ENCODE measurements around the gene KSR2.

The KSR2 gene

DNA sequence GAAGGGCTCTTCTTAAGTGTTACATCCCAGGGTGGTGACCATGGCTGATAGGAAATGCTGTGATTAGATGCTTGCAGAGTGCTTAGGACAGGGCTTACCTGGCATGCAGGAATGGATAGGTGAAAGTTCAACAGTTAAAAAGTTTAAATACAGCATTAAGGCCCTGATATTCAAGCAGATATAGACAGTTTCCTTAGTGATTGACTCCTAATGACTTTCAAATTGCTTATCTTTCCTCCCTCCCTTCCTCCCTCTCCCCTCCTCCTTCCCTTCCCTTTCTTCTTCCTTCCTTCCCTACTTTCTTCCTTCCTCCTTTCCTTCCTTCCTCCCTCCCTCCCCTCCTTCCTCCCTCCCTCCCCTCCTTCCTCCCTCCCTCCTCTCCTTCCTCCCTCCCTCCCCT is 362.8 kb downstream of the KSR2 start:
- peaks cover 7% of the 10 kb centered on the region for H3K27me3 ChIP-seq (ENCODE audit: insufficient read depth, insufficient read length)
- no peak overlapping the region for H3K9ac ChIP-seq (ENCODE audit: insufficient read length, low read depth)
- TF ChIP-seq YY1 (IDR thresholded peaks at IDR 0.05; ENCODE audit: insufficient read depth, insufficient read length) = no peak
- TF ChIP-seq ZNF274 (IDR thresholded peaks at IDR 0.05; ENCODE audit: low read depth, low read length) = no peak
- no peak for TF ChIP-seq SUZ12 (IDR thresholded peaks at IDR 0.05; ENCODE audit: extremely low read depth, insufficient read depth, insufficient read length)
- no peaks in the 10 kb centered on the region for H3K36me3 ChIP-seq (ENCODE audit: insufficient read depth, insufficient read length, low read length)
- no peak for DNase-seq (ENCODE audit: low read depth, low spot score)
- H3K4me3 ChIP-seq (ENCODE audit: insufficient read length, low read depth) = no peak overlapping the region
- no peaks in the 10 kb centered on the region for H3K9me3 ChIP-seq (ENCODE audit: insufficient read depth, low read length)
- no peaks in the 10 kb centered on the region for H3K4me1 ChIP-seq (ENCODE audit: insufficient read depth, insufficient read length)

DNA sequence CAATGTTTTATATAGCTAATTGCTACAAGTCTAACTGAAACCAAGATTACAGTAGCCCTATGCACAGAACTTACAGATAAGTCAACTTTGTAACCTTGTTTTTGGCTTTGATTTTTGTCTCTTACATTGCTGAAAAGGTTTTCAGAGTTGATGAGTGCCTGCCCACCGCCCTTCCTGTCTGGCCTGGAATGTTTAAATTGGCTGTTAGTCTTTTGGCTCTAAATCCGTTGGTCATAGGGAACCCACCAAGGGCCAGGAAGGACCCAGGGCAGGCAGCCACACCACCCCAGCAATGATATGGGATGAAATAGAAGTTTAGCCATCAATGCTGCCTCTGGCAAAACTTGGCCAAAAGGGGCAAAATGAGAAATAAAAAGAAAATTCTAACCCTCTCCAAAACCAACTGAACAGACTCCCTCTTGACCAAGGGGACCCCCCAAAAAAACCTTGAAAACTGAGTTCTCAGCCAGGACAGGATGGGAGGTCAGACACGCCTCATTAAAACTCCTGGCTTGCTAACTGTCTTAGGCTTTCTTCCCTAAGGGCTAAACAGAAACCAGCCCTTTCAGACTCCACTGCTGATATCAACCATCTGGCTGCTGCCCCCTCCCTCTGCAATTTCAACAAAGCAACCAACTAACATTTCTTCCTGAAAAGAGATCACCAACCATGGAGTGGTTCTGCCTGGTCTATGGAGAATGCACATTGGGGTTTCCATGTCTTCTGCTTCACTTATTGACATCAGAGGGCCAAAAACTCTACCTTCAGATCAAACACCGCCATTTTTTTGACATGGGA is 365.3 kb downstream of the KSR2 start:
- no peak overlapping the region for H3K4me3 ChIP-seq (ENCODE audit: insufficient read length, low read depth)
- no peaks in the 10 kb centered on the region for H3K9me3 ChIP-seq (ENCODE audit: insufficient read depth, low read length)
- no peaks in the 10 kb centered on the region for H3K4me1 ChIP-seq (ENCODE audit: insufficient read depth, insufficient read length)
- H3K9ac ChIP-seq (ENCODE audit: insufficient read length, low read depth) = no peak overlapping the region
- DNase-seq (ENCODE audit: low read depth, low spot score) = no peak
- H3K27me3 ChIP-seq (ENCODE audit: insufficient read depth, insufficient read length) = peaks cover 7% of the 10 kb centered on the region
- TF ChIP-seq YY1 (IDR thresholded peaks at IDR 0.05; ENCODE audit: insufficient read depth, insufficient read length) (no peak), SUZ12 (IDR thresholded peaks at IDR 0.05; ENCODE audit: extremely low read depth, insufficient read depth, insufficient read length) (no peak), ZNF274 (IDR thresholded peaks at IDR 0.05; ENCODE audit: low read depth, low read length) (no peak)
- no peaks in the 10 kb centered on the region for H3K36me3 ChIP-seq (ENCODE audit: insufficient read depth, insufficient read length, low read length)

DNA sequence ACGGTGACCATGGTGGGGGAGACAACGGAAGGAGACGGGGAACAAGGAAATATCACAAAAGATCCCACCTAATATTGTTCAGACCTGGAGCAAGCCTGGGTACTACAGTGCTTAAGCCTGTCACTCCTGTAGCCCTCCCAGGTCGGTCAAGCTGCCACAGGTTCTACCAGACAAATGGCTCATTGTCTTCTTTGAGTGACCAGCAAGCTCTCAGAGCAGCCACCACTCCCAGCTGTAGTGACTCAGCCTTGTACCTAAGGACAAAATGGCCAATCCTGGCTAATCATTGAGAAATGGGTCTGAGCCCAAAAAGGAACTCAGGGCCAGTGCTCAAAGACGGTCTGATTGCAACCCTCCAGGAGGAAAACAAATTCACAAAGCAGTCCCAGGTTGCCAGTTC is 368.9 kb downstream of the KSR2 start:
- H3K27me3 ChIP-seq (ENCODE audit: insufficient read depth, insufficient read length) = no peaks in the 10 kb centered on the region
- H3K4me1 ChIP-seq (ENCODE audit: insufficient read depth, insufficient read length) = no peaks in the 10 kb centered on the region
- no peak for DNase-seq (ENCODE audit: low read depth, low spot score)
- no peak overlapping the region for H3K9ac ChIP-seq (ENCODE audit: insufficient read length, low read depth)
- no peak overlapping the region for H3K4me3 ChIP-seq (ENCODE audit: insufficient read length, low read depth)
- no peaks in the 10 kb centered on the region for H3K36me3 ChIP-seq (ENCODE audit: insufficient read depth, insufficient read length, low read length)
- no peak for TF ChIP-seq ZNF274 (IDR thresholded peaks at IDR 0.05; ENCODE audit: low read depth, low read length)
- no peak for TF ChIP-seq SUZ12 (IDR thresholded peaks at IDR 0.05; ENCODE audit: extremely low read depth, insufficient read depth, insufficient read length)
- no peak for TF ChIP-seq YY1 (IDR thresholded peaks at IDR 0.05; ENCODE audit: insufficient read depth, insufficient read length)
- H3K9me3 ChIP-seq (ENCODE audit: insufficient read depth, low read length) = no peaks in the 10 kb centered on the region

DNA sequence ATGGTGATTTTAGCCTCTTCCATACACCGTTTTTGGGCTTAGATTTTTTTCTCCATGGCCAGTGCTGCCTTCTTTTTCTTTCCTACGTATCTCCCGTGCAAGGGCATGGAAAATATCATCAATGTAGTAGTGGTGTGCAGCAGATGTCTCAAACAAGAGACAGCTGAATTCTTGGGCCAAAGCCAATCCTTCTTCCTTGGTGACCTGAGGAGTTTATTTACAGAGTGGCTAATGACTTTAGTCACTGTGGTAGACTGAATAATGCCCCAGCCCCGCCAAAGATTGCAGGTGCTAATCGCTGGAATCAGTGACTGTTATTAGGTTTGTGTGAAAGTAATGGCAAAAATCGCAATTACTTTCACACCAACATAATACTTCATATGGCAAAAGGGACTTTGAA is 371.8 kb downstream of the KSR2 start:
- DNase-seq (ENCODE audit: low read depth, low spot score) = no peak
- no peak for TF ChIP-seq ZNF274 (IDR thresholded peaks at IDR 0.05; ENCODE audit: low read depth, low read length)
- no peak for TF ChIP-seq YY1 (IDR thresholded peaks at IDR 0.05; ENCODE audit: insufficient read depth, insufficient read length)
- no peak for TF ChIP-seq SUZ12 (IDR thresholded peaks at IDR 0.05; ENCODE audit: extremely low read depth, insufficient read depth, insufficient read length)
- no peaks in the 10 kb centered on the region for H3K27me3 ChIP-seq (ENCODE audit: insufficient read depth, insufficient read length)
- H3K36me3 ChIP-seq (ENCODE audit: insufficient read depth, insufficient read length, low read length) = no peaks in the 10 kb centered on the region
- no peak overlapping the region for H3K9ac ChIP-seq (ENCODE audit: insufficient read length, low read depth)
- H3K4me1 ChIP-seq (ENCODE audit: insufficient read depth, insufficient read length) = peaks cover 6% of the 10 kb centered on the region
- no peak overlapping the region for H3K4me3 ChIP-seq (ENCODE audit: insufficient read length, low read depth)
- no peaks in the 10 kb centered on the region for H3K9me3 ChIP-seq (ENCODE audit: insufficient read depth, low read length)

DNA sequence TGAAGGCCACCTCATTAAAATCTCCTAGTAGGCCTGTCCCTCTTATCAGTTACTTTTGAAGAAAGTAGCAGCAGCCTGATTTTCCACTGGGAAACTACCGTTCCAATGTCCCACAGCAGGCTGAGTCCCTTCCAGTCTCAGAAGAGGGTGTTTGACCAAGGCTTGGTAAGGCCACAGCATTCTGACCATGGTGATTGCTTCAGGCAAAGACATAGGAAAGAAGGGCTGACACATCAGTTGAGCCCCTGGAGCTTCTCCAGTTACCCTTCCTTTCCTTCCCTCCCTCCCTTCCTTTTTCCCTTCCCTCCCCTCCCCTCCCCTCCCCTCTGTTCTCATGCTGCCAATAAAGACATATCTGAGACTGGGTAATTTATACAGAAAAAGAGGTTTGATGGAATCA is 373.0 kb downstream of the KSR2 start:
- Histone ChIP-seq H3K9ac (ENCODE audit: insufficient read length, low read depth) (no peak overlapping the region), H3K4me3 (ENCODE audit: insufficient read length, low read depth) (no peak overlapping the region), H3K9me3 (ENCODE audit: insufficient read depth, low read length) (no peaks in the 10 kb centered on the region), H3K27me3 (ENCODE audit: insufficient read depth, insufficient read length) (no peaks in the 10 kb centered on the region), H3K36me3 (ENCODE audit: insufficient read depth, insufficient read length, low read length) (no peaks in the 10 kb centered on the region), H3K4me1 (ENCODE audit: insufficient read depth, insufficient read length) (peaks cover 6% of the 10 kb centered on the region)
- TF ChIP-seq ZNF274 (IDR thresholded peaks at IDR 0.05; ENCODE audit: low read depth, low read length) = no peak
- DNase-seq (ENCODE audit: low read depth, low spot score) = no peak

DNA sequence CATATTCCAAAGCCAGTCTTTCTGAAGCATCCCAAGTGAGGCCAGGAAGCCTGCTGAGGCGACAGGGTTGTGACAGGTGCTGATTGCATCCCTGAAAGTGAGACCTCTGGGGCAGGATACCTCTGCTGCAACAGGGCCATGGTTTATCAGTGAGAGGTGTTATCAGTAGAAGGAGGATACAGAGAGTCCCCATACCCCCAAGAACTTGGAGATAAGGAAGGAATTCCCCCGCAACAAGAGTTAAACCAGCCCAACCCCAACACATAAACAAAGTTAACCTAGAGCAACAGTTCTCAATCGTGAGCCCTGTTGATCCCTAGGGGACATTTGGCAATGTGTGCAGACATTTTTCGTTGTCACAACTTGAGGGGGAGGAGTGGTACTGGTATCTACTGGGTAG is 374.3 kb downstream of the KSR2 start:
- Histone ChIP-seq H3K4me1 (ENCODE audit: insufficient read depth, insufficient read length) (peaks cover 6% of the 10 kb centered on the region), H3K36me3 (ENCODE audit: insufficient read depth, insufficient read length, low read length) (no peaks in the 10 kb centered on the region), H3K27me3 (ENCODE audit: insufficient read depth, insufficient read length) (no peaks in the 10 kb centered on the region), H3K9ac (ENCODE audit: insufficient read length, low read depth) (no peak overlapping the region), H3K4me3 (ENCODE audit: insufficient read length, low read depth) (no peak overlapping the region), H3K9me3 (ENCODE audit: insufficient read depth, low read length) (no peaks in the 10 kb centered on the region)
- DNase-seq (ENCODE audit: low read depth, low spot score) = no peak
- no peak for TF ChIP-seq YY1 (IDR thresholded peaks at IDR 0.05; ENCODE audit: insufficient read depth, insufficient read length)
- TF ChIP-seq SUZ12 (IDR thresholded peaks at IDR 0.05; ENCODE audit: extremely low read depth, insufficient read depth, insufficient read length) = no peak
- no peak for TF ChIP-seq ZNF274 (IDR thresholded peaks at IDR 0.05; ENCODE audit: low read depth, low read length)

DNA sequence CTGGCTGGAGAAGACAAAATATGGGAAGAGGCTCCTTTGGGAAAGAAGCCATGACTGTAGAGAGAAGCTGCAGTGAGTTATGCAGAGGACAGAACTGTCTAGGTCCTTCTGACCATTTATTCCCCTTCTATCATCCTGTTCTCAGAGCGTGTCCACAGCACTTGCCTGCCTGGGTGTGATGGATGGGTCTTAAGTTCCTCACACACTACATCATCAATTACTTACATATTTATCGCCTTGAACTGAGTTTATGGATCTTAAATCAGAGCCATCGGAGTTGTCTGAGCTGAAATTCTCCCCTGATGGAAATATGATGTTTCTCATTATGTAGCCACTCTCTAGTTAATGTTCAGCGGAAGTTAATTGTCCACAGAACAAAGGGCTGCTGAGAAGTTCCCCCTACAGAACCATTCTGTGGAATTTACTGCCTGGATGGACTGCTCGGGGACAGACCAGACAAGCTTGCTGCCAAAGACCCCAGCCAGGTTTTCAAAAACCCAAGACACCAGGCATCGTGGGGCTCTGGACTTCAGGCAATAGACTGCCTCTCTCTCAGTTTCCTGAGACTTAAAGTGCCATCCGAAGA is 374.9 kb downstream of the KSR2 start:
- no peaks in the 10 kb centered on the region for H3K27me3 ChIP-seq (ENCODE audit: insufficient read depth, insufficient read length)
- no peak for DNase-seq (ENCODE audit: low read depth, low spot score)
- peaks cover 6% of the 10 kb centered on the region for H3K4me1 ChIP-seq (ENCODE audit: insufficient read depth, insufficient read length)
- H3K9me3 ChIP-seq (ENCODE audit: insufficient read depth, low read length) = no peaks in the 10 kb centered on the region
- no peak for TF ChIP-seq YY1 (IDR thresholded peaks at IDR 0.05; ENCODE audit: insufficient read depth, insufficient read length)
- TF ChIP-seq SUZ12 (IDR thresholded peaks at IDR 0.05; ENCODE audit: extremely low read depth, insufficient read depth, insufficient read length) = no peak
- no peak for TF ChIP-seq ZNF274 (IDR thresholded peaks at IDR 0.05; ENCODE audit: low read depth, low read length)
- no peak overlapping the region for H3K4me3 ChIP-seq (ENCODE audit: insufficient read length, low read depth)
- H3K9ac ChIP-seq (ENCODE audit: insufficient read length, low read depth) = no peak overlapping the region
- H3K36me3 ChIP-seq (ENCODE audit: insufficient read depth, insufficient read length, low read length) = no peaks in the 10 kb centered on the region
